Osteoblast (primary cell): ENCODE measurements around the gene DLK2. TPM values are rescaled to one million over a fixed set of nuclear protein-coding genes. Genes with fewer than 3 reads are reported as not detected.
"Not testable (repeated sequence)": the region's sequence is repeated elsewhere in the genome, so short reads cannot be mapped to it uniquely, and the experiment has no call there.

Source experiments
- DNase-seq: peaks from one replicate; pipeline ENCODE4 v3.0.0; 2011; ENCODE audit warnings: low spot score, mixed read lengths; ENCODE audit not compliant: insufficient read length; ENCODE audit errors: missing footprints
- H2AFZ ChIP-seq: 2 replicates; pipeline ENCODE4 v1.6.0; 2011; ENCODE audit warnings: mild to moderate bottlenecking, low read length
- H3K27ac ChIP-seq: 2 replicates; pipeline ENCODE4 v1.5.1; 2011; ENCODE audit warnings: mild to moderate bottlenecking, low read depth, low read length, moderate library complexity
- H3K27me3 ChIP-seq: 2 replicates; pipeline ENCODE4 v1.6.0; 2012; ENCODE audit warnings: mild to moderate bottlenecking, control low read depth, inconsistent platforms, low read length, moderate library complexity; ENCODE audit not compliant: insufficient read depth
- H3K36me3 ChIP-seq: 2 replicates; pipeline ENCODE4 v1.5.1; 2011; ENCODE audit warnings: mild to moderate bottlenecking, low read length, control low read depth, moderate library complexity; ENCODE audit not compliant: insufficient read depth
- H3K4me1 ChIP-seq: 2 replicates; pipeline ENCODE4 v1.5.1; 2011; ENCODE audit warnings: mild to moderate bottlenecking, low read length, control low read depth, moderate library complexity; ENCODE audit not compliant: insufficient read depth
- H3K4me2 ChIP-seq: 2 replicates; pipeline ENCODE4 v1.6.0; 2011; ENCODE audit warnings: mild to moderate bottlenecking, low read length; ENCODE audit not compliant: insufficient read depth
- H3K4me3 ChIP-seq: fragments of 200-600 bp; sonication (generic); 3 replicates; pipeline ENCODE4 v1.5.1; 2012; ENCODE audit warnings: mild to moderate bottlenecking, low read length, inconsistent platforms; ENCODE audit not compliant: insufficient read depth
- H3K79me2 ChIP-seq: 2 replicates; pipeline ENCODE4 v1.6.0; 2012; ENCODE audit warnings: mild to moderate bottlenecking, low read length, control low read depth, inconsistent platforms; ENCODE audit not compliant: insufficient read depth
- H3K9me3 ChIP-seq: 2 replicates; pipeline ENCODE4 v1.5.1; 2011; ENCODE audit warnings: low read depth, low read length, control low read depth
- H4K20me1 ChIP-seq: 2 replicates; pipeline ENCODE4 v1.6.0; 2012; ENCODE audit warnings: mild to moderate bottlenecking, low read length, control low read depth; ENCODE audit not compliant: insufficient read depth
- total RNA-seq: library from RNA; depleted of rRNA; stranded (reverse); fragments of >200 nt; gene quantifications from 2 replicates; pipeline ENCODE4 v1.2.3, GENCODE V29; 2012
- TF ChIP-seq, protein P1 (sequence below): IDR thresholded peaks from 2 replicates; pipeline ENCODE4 v1.5.1; 2011; ENCODE audit warnings: mild to moderate bottlenecking, low read depth, low read length, moderate library complexity; ENCODE audit errors: extremely low read depth

DLK2 gene
- total RNA-seq, 1 donor, result not detected

DNA sequence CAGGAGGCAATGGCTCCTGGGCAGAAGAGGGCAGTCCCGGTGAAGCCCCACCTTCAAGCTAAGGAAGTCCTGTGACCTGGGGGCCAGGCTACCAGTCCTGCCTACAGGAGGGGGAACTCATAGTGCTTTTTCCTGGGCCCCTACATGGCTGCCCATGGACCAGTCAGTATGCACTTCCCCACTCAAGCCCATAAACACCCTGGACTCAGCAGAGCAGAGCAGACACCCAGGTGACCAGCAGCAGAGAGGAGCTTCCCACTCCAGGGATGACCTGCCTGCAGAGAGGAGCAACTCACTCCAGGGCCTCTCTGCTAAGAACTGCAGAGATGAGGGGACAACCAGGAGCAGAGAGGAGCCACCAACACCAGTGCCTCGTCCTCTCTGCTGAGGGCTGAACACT lies 42.3 kb downstream of the DLK2 start:
- Histone ChIP-seq H3K27ac (no peak overlapping the region), H4K20me1 (no peaks in the 10 kb centered on the region), H3K27me3 (peaks cover 5% of the 10 kb centered on the region), H3K36me3 (no peaks in the 10 kb centered on the region), H3K4me2 (no peak overlapping the region), H3K79me2 (no peaks in the 10 kb centered on the region), H3K4me1 (no peaks in the 10 kb centered on the region), H3K4me3 (no peak overlapping the region), H2AFZ (no peak overlapping the region), H3K9me3 (no peaks in the 10 kb centered on the region)
- TF ChIP-seq, protein P1, sequence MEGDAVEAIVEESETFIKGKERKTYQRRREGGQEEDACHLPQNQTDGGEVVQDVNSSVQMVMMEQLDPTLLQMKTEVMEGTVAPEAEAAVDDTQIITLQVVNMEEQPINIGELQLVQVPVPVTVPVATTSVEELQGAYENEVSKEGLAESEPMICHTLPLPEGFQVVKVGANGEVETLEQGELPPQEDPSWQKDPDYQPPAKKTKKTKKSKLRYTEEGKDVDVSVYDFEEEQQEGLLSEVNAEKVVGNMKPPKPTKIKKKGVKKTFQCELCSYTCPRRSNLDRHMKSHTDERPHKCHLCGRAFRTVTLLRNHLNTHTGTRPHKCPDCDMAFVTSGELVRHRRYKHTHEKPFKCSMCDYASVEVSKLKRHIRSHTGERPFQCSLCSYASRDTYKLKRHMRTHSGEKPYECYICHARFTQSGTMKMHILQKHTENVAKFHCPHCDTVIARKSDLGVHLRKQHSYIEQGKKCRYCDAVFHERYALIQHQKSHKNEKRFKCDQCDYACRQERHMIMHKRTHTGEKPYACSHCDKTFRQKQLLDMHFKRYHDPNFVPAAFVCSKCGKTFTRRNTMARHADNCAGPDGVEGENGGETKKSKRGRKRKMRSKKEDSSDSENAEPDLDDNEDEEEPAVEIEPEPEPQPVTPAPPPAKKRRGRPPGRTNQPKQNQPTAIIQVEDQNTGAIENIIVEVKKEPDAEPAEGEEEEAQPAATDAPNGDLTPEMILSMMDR, result no peak
- no peak for DNase-seq

DNA sequence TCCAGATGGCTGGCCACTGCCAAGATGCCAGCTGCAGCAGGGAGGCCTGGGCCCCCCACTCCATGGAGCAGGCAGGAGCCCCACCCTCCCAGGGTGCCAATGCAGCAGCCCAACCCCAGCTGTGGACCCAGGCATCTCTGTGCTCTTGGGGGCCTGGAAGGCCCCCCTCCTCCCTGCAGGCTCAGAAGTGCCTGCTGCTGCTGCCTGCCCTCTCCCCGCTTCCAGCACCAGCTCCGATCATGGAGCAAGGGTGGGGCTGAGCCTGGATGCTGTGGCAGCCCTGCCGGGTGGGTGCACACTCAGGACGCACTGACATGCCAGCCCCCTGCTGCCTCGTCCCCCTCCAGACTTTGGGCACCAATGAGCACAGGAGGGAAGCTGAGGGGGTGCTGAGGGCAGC lies 42.8 kb downstream of the DLK2 start:
- no peak overlapping the region for H2AFZ ChIP-seq
- H3K79me2 ChIP-seq, result no peaks in the 10 kb centered on the region
- H3K4me3 ChIP-seq, result no peak overlapping the region
- H3K4me2 ChIP-seq, result no peak overlapping the region
- H3K36me3 ChIP-seq, result no peaks in the 10 kb centered on the region
- H4K20me1 ChIP-seq, result no peaks in the 10 kb centered on the region
- H3K27ac ChIP-seq, result no peak overlapping the region
- TF ChIP-seq, protein P1, result no peak
- H3K4me1 ChIP-seq, result no peaks in the 10 kb centered on the region
- H3K9me3 ChIP-seq, result no peaks in the 10 kb centered on the region
- DNase-seq, result no peak
- peaks cover 3% of the 10 kb centered on the region for H3K27me3 ChIP-seq

DNA sequence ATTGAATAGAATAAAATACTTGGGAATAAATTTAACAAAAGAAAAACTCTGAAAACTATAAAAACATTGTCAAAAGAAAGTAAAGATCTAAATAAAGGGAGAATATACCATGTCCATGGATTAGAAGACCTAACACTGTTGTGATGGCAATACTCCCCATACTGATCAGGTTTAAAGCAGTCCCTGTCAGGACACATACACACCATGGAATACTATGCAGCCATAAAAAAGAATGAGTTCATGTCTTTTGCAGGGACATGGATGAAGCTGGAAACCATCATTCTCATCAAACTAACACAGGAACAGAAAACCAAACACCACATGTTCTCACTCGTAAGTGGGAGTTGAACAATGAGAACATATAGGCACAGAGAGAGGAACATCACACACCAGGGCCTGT lies 44.6 kb downstream of the DLK2 start:
- not testable (repeated sequence) for DNase-seq, H2AFZ ChIP-seq, H3K4me3 ChIP-seq, H3K4me2 ChIP-seq, H3K9me3 ChIP-seq, H4K20me1 ChIP-seq, H3K4me1 ChIP-seq, H3K27me3 ChIP-seq, H3K27ac ChIP-seq, H3K79me2 ChIP-seq, H3K36me3 ChIP-seq

DNA sequence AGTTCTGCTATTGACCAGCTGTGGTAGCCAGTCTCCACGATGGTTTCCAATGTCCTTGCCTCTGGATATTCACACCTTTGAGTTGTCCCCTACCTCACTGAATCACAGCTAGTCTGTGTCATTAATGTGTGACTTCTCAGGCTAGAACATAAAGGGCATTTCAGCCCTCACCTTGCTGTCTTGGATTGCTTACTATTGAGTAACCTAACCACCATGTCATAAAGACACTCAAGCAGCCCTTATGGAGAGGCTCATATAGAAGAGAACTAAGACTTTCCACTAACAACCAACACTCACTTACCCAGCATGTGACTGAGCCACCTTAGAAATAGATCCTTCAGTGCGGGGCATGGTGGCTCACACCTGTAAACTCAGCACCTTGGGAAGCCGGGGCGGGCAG lies 47.1 kb downstream of the DLK2 start:
- H3K4me1 ChIP-seq, result no peaks in the 10 kb centered on the region
- H3K4me3 ChIP-seq, result no peak overlapping the region
- DNase-seq, result no peak
- no peaks in the 10 kb centered on the region for H3K36me3 ChIP-seq
- no peaks in the 10 kb centered on the region for H3K79me2 ChIP-seq
- no peak overlapping the region for H3K27ac ChIP-seq
- TF ChIP-seq, protein P1, result no peak
- H3K27me3 ChIP-seq, result peaks cover 13% of the 10 kb centered on the region
- H4K20me1 ChIP-seq, result no peaks in the 10 kb centered on the region
- no peak overlapping the region for H2AFZ ChIP-seq
- H3K9me3 ChIP-seq, result no peaks in the 10 kb centered on the region
- no peak overlapping the region for H3K4me2 ChIP-seq
